Activated CD4-positive, CD25-positive, alpha-beta regulatory T cell treated with anti-CD3 and anti-CD28 coated beads, Interleukin-2, amount 50 U/mL, for 16 hours (primary cell): ENCODE data around the gene LYPD6.

Source experiments
- DNase-seq: peaks from one replicate; pipeline ENCODE4 v3.0.0-alpha.2; 2020; ENCODE audit warnings: low read depth, low spot score

The LYPD6 gene

GRCh38 chr2:149507974-149508373 is 177.6 kb downstream of the LYPD6 start:
- DNase-seq, result no peak

- no peak for DNase-seq
Observed at GRCh38 chr2:149513461-149513860, 183.1 kb downstream of the LYPD6 start.
